HG02885 (cell line): ENCODE data around the gene HNRNPA1.

Experiments
- ATAC-seq: cut with Tn5 transposase; IDR thresholded peaks from one replicate; pipeline ENCODE4 v1.9.1; 2021; ENCODE audit warnings: mild to moderate bottlenecking; ENCODE audit not compliant: unreplicated experiment, poor library complexity

HNRNPA1 gene

DNA sequence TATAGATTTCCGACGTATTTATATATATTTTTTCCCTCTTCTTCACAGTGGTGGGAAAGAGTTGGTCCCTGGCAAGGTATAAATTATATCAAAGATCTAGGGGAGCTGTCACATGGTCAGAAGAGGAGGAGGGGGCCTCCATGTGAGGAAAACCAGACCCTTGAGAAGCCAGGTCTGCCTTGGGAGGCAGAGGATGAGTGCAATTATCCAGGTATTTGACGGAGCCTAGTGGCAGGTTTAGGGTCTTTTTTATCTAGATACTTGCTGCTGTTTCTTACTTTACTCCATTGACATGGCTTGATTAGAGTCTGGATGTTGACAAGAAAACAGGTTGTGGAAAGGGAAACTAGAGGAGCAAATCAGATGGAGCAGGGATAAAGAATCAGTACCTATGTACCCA lies 49.9 kb downstream of the HNRNPA1 start:
- ATAC-seq, result no peak

DNA sequence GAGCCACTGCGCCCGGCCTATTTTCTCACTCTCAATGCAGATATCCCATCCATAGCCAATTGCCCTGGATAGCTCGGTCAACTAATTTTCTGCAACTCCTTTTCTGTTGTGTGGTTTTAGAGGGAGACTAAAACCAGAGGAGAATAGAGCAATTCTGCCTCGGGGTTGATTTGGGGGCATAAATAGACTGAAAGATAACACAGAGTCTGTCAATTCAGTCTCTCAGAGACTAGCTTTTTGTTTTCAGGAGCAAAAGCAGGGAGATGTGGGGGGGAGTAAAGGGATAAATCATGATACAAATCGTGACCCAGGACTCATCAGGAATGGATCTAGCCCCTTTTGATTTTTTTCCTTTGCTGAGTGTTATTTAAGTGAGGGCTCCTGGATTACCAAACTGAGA lies 50.9 kb downstream of the HNRNPA1 start:
- ATAC-seq, result no peak

DNA sequence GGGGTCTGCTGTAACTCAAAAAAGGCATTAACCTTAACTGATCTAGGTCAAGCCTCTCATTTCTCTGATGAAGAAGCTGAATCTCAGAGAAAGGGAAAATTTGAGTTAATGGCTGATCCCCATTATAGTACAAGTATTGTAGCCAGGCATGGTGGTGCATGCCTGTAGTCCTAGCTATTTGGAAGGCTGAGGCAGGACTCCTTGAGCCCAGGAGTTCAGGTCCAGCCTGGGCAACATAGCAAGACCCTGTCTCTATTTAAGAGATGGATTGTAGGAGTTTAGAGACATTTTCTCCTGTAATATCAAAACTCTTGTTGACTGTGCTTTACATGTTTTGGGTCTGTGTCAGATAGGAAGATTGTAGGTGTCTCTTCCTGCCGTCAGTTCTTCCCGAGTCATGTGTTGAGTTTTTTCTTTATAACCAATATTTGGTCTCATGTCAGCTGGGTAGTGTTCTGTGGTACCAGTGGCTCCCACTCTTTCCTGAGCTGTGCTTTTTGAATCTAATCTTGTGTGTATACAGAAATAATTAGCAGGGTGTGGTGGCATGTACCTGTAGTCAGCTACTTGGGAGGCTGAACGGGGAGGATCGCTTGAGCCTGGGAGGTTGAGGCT lies 53.0 kb downstream of the HNRNPA1 start:
- ATAC-seq, result no peak
